K562 (cell line): ENCODE results near the gene CCDC184. TPM values are rescaled to one million over a fixed set of nuclear protein-coding genes. Genes with fewer than 3 reads are reported as not detected.

Experiments
- AFF4 ChIP-seq: sonication (generic); formaldehyde crosslinking; IDR thresholded peaks from 2 replicates; pipeline ENCODE4 v1.8.0; 2023; ENCODE audit warnings: mild to moderate bottlenecking, missing genetic modification reagents
- CTCF ChIP-seq, 3 experiments: IDR thresholded peaks in 2 of 3; conservative IDR thresholded peaks in 1 of 3; 2 replicates each; pipeline ENCODE4 v1.5.1; 2011 to 2012; ENCODE audit warnings: low read length in 3 of 3, mild to moderate bottlenecking in 3 of 3, control low read depth in 2 of 3, improper control_type of control experiment in 1 of 3, inconsistent platforms in 1 of 3, low read depth in 1 of 3, mixed read lengths in 1 of 3, moderate library complexity in 1 of 3; ENCODE audit not compliant: insufficient read depth in 2 of 3
- FUS ChIP-seq: fragments of 200-400 bp; formaldehyde crosslinking; optimal IDR thresholded peaks from 2 replicates; pipeline ENCODE3; 2017; ENCODE audit warnings: low read depth, low read length
- POLR3A ChIP-seq: IDR thresholded peaks from 2 replicates; pipeline ENCODE4 v1.6.1; 2011; ENCODE audit warnings: borderline replicate concordance, mild to moderate bottlenecking, moderate library complexity; ENCODE audit not compliant: insufficient read length, insufficient read depth; ENCODE audit errors: extremely low read depth
- RNF219 ChIP-seq: fragments of 250-450 bp; sonication (Bioruptor Pico); IDR thresholded peaks from 2 replicates; pipeline ENCODE4 v1.5.0; 2022; ENCODE audit warnings: mild to moderate bottlenecking
- SIRT6 ChIP-seq: IDR thresholded peaks from one replicate; pipeline ENCODE4 v1.6.1; 2012; ENCODE audit warnings: low read depth, mild to moderate bottlenecking, control low read depth, inconsistent platforms, low read length, moderate library complexity
- SMARCE1 ChIP-seq: fragments of 450-650 bp; IDR thresholded peaks from 2 replicates; pipeline ENCODE4 v1.7.1; 2016; ENCODE audit warnings: mild to moderate bottlenecking
- ZBTB2 ChIP-seq: fragments of 450-650 bp; IDR thresholded peaks from 2 replicates; pipeline ENCODE4 v1.6.1; 2016; ENCODE audit warnings: antibody characterized with exemption
- polyA plus RNA-seq, 8 experiments: library from polyadenylated mRNA; depleted of rRNA in 4 of 8; stranded (reverse) in 5 of 8; unstranded in 3 of 8; fragments of >200 nt; fragmentation: Nextera tagmentation in 2 of 8; fragmentation: Illumina TruSeq in 1 of 8; extraction: Ambion mirVana in 2 of 8; extraction: Trizol in 1 of 8; gene quantifications; 2 replicates each; pipeline versions ENCODE4 v1.2.1 to v1.2.3, GENCODE V29; 2011 to 2014; ENCODE audit warnings: inconsistent platforms in 1 of 8, missing spikeins in 1 of 8
- total RNA-seq, 7 experiments: library from RNA; depleted of rRNA in 6 of 7; stranded (reverse); fragments of >200 nt in 6 of 7; fragmentation: Illumina TruSeq in 2 of 7; extraction: Trizol in 2 of 7; gene quantifications; 2 replicates each; pipeline versions ENCODE4 v1.2.1 to v1.2.3, GENCODE V29; 2011 to 2021; ENCODE audit warnings: low replicate concordance in 1 of 7

Gene CCDC184
- total and polyA plus RNA-seq, 9 of the 15 experiments (the other 6 are each of a cell fraction or from before 2014, with no cell fraction given) = 0.09 TPM; not detected in 8

- no peak for TF ChIP-seq CTCF (IDR thresholded peaks at IDR 0.05 in 2 of 3, conservative IDR thresholded peaks at IDR 0.05 in 1 of 3; ENCODE audit: insufficient read depth in 2 of 3, low read depth in 1 of 3, low read length in 3 of 3)
- TF ChIP-seq FUS = no peak
- no peak for TF ChIP-seq AFF4 (CRISPR knock-in tag)
- 0 out of 2 replicates have a peak, but pooled peaks have one; percentile 20 for TF ChIP-seq ZBTB2
- TF ChIP-seq RNF219 (CRISPR knock-in tag) = no peak
- no peak for TF ChIP-seq POLR3A
- 0 out of 2 replicates have a peak, but pooled peaks have one; percentile 18 for TF ChIP-seq SMARCE1
- no peak for TF ChIP-seq SIRT6
- TF ChIP-seq, all 486 proteins: peak for 12
These were observed 15.5 kb downstream of the CCDC184 start (continued) for GRCh38 chr12:48198985-48199384.
